HEK293 (cell line): ENCODE data around the gene BRF1.

ENCODE experiments used
- CTCF ChIA-PET: fragments of 350-600 bp; formaldehyde crosslinking; extraction: SDS; loops from one replicate; lab custom pipeline; 2021; ENCODE audit warnings: antibody characterized with exemption; lab: Yijun Ruan, JAX
- POLR2A ChIA-PET: fragments of 300-600 bp; formaldehyde crosslinking; extraction: SDS; loops from one replicate; lab custom pipeline; 2020; ENCODE audit warnings: antibody characterized with exemption, inconsistent platforms; lab: Yijun Ruan, JAX
- H3K27ac ChIP-seq: fragments of 200-500 bp; sonication (Bioruptor generic); 2 replicates; pipeline ENCODE4 v1.5.1; 2014; ENCODE audit warnings: low read depth, low read length, control low read depth, inconsistent platforms; ENCODE audit errors: extremely low read depth
- H3K36me3 ChIP-seq, 2 experiments: fragments of 200-500 bp in 1 of 2; sonication (Bioruptor generic) in 1 of 2; 1 replicate in 1 of 2; 2 replicates in 1 of 2; pipeline ENCODE4 v1.5.1; 2014 to 2017; ENCODE audit warnings: inconsistent platforms in 2 of 2, low read length in 2 of 2; ENCODE audit not compliant: control insufficient read depth in 2 of 2, insufficient read depth in 1 of 2
- H3K4me1 ChIP-seq: fragments of 200-500 bp; sonication (Bioruptor generic); 2 replicates; pipeline ENCODE4 v1.5.1; 2014; ENCODE audit warnings: mild to moderate bottlenecking, low read length, inconsistent platforms; ENCODE audit not compliant: control insufficient read depth, insufficient read depth
- H3K4me3 ChIP-seq: 2 replicates; pipeline ENCODE4 v1.5.1; 2011; ENCODE audit warnings: low read depth, mild to moderate bottlenecking, control low read depth, low read length, moderate library complexity
- H3K9me3 ChIP-seq: fragments of 200-500 bp; sonication (Bioruptor generic); 2 replicates; pipeline ENCODE4 v1.5.1; 2014; ENCODE audit warnings: low read depth, low read length, inconsistent platforms; ENCODE audit not compliant: control insufficient read depth, insufficient read depth
- EGR2 ChIP-seq: fragments of 450-650 bp; formaldehyde crosslinking; IDR thresholded peaks from 2 replicates; pipeline ENCODE4 v1.5.1; 2016; ENCODE audit warnings: low read depth, missing biosample characterization, missing genetic modification characterization
- GLI2 ChIP-seq: fragments of 450-650 bp; formaldehyde crosslinking; IDR thresholded peaks from 2 replicates; pipeline ENCODE4; 2017; ENCODE audit warnings: missing biosample characterization, missing genetic modification characterization, low read depth, borderline replicate concordance
- GLIS1 ChIP-seq: fragments of 450-650 bp; formaldehyde crosslinking; IDR thresholded peaks from 2 replicates; pipeline ENCODE4 v1.5.1; 2016; ENCODE audit warnings: missing biosample characterization, missing genetic modification characterization
- IKZF3 ChIP-seq: fragments of 450-650 bp; IDR thresholded peaks from 2 replicates; pipeline ENCODE4 v1.5.0; 2018; ENCODE audit warnings: missing biosample characterization, mild to moderate bottlenecking, missing genetic modification characterization, moderate library complexity
- KLF8 ChIP-seq: fragments of 450-650 bp; formaldehyde crosslinking; IDR thresholded peaks from 2 replicates; pipeline ENCODE4 v1.5.1; 2016; ENCODE audit warnings: missing biosample characterization, missing genetic modification characterization
- OSR2 ChIP-seq: fragments of 450-650 bp; formaldehyde crosslinking; IDR thresholded peaks from 2 replicates; pipeline ENCODE4 v1.5.1; 2016; ENCODE audit warnings: missing biosample characterization, missing genetic modification characterization
- RBAK ChIP-seq: fragments of 450-650 bp; formaldehyde crosslinking; IDR thresholded peaks from 2 replicates; pipeline ENCODE4 v1.5.1; 2016; ENCODE audit warnings: missing biosample characterization, missing genetic modification characterization
- SP2 ChIP-seq: fragments of 450-650 bp; formaldehyde crosslinking; IDR thresholded peaks from 2 replicates; pipeline ENCODE4 v1.5.1; 2016; ENCODE audit warnings: missing biosample characterization, missing genetic modification characterization
- TRIM28 ChIP-seq: IDR thresholded peaks from 2 replicates; pipeline ENCODE4 v1.6.1; 2011; ENCODE audit warnings: low read length, control low read depth, borderline replicate concordance
- ZBTB17 ChIP-seq: fragments of 450-650 bp; formaldehyde crosslinking; IDR thresholded peaks from 2 replicates; pipeline ENCODE4 v1.5.1; 2016; ENCODE audit warnings: missing biosample characterization, missing genetic modification characterization
- ZBTB20 ChIP-seq: fragments of 450-650 bp; formaldehyde crosslinking; IDR thresholded peaks from 2 replicates; pipeline ENCODE4 v1.5.1; 2016; ENCODE audit warnings: missing biosample characterization, missing genetic modification characterization
- ZBTB21 ChIP-seq: fragments of 450-650 bp; formaldehyde crosslinking; IDR thresholded peaks from 2 replicates; pipeline ENCODE4 v1.5.1; 2017; ENCODE audit warnings: missing biosample characterization, missing genetic modification characterization
- ZBTB8A ChIP-seq: fragments of 450-650 bp; formaldehyde crosslinking; IDR thresholded peaks from 2 replicates; pipeline ENCODE4 v1.5.1; 2016; ENCODE audit warnings: missing biosample characterization, missing genetic modification characterization
- ZFHX2 ChIP-seq: fragments of 450-650 bp; formaldehyde crosslinking; conservative IDR thresholded peaks from 2 replicates; pipeline ENCODE4 v1.5.1; 2016; ENCODE audit warnings: missing biosample characterization, missing genetic modification characterization
- ZNF112 ChIP-seq: fragments of 450-650 bp; formaldehyde crosslinking; IDR thresholded peaks from 2 replicates; pipeline ENCODE4 v1.5.0; 2017; ENCODE audit warnings: missing biosample characterization, missing genetic modification characterization
- ZNF132 ChIP-seq: fragments of 450-650 bp; formaldehyde crosslinking; IDR thresholded peaks from 2 replicates; pipeline ENCODE4 v1.5.1; 2017; ENCODE audit warnings: missing biosample characterization, missing genetic modification characterization, borderline replicate concordance
- ZNF311 ChIP-seq: fragments of 450-650 bp; formaldehyde crosslinking; IDR thresholded peaks from 2 replicates; pipeline ENCODE4 v1.5.1; 2017; ENCODE audit warnings: missing biosample characterization, missing genetic modification characterization, borderline replicate concordance
- ZNF473 ChIP-seq: fragments of 450-650 bp; formaldehyde crosslinking; IDR thresholded peaks from 2 replicates; pipeline ENCODE4 v1.5.1; 2017; ENCODE audit warnings: missing biosample characterization, missing genetic modification characterization
- ZNF585B ChIP-seq: fragments of 450-650 bp; formaldehyde crosslinking; IDR thresholded peaks from 2 replicates; pipeline ENCODE4 v1.5.1; 2016; ENCODE audit warnings: missing biosample characterization, missing genetic modification characterization
- ZNF629 ChIP-seq: fragments of 450-650 bp; formaldehyde crosslinking; IDR thresholded peaks from 2 replicates; pipeline ENCODE4 v1.5.1; 2017; ENCODE audit warnings: missing biosample characterization, missing genetic modification characterization
- ZNF76 ChIP-seq: fragments of 450-650 bp; formaldehyde crosslinking; IDR thresholded peaks from 2 replicates; pipeline ENCODE4; 2016; ENCODE audit warnings: low read depth, missing biosample characterization, missing genetic modification characterization, borderline replicate concordance
- ZNF776 ChIP-seq: fragments of 450-650 bp; formaldehyde crosslinking; IDR thresholded peaks from 2 replicates; pipeline ENCODE4 v1.5.0; 2017; ENCODE audit warnings: missing biosample characterization, missing genetic modification characterization, borderline replicate concordance
- TF ChIP-seq, protein P1 (sequence below): fragments of 450-650 bp; formaldehyde crosslinking; IDR thresholded peaks from 2 replicates; pipeline ENCODE4 v1.5.1; 2017; ENCODE audit warnings: missing biosample characterization, missing genetic modification characterization
- TF ChIP-seq, protein P2 (sequence below): sonication (generic); formaldehyde crosslinking; IDR thresholded peaks from 2 replicates; pipeline ENCODE4 v1.8.1; 2022; ENCODE audit warnings: mild to moderate bottlenecking, moderate library complexity, missing genetic modification reagents
- TF ChIP-seq, protein P3 (sequence below): fragments of 450-650 bp; formaldehyde crosslinking; IDR thresholded peaks from 2 replicates; pipeline ENCODE4 v1.5.1; 2016; ENCODE audit warnings: missing biosample characterization, missing genetic modification characterization
- TF ChIP-seq, protein P4 (sequence below): fragments of 450-650 bp; formaldehyde crosslinking; IDR thresholded peaks from 2 replicates; pipeline ENCODE4 v1.5.1; 2016; ENCODE audit warnings: missing biosample characterization, missing genetic modification characterization
- TF ChIP-seq, protein P5 (sequence below): fragments of 450-650 bp; formaldehyde crosslinking; IDR thresholded peaks from 2 replicates; pipeline ENCODE4 v1.5.1; 2016; ENCODE audit warnings: missing biosample characterization, missing genetic modification characterization
- TF ChIP-seq, protein P6 (sequence below): fragments of 450-650 bp; formaldehyde crosslinking; IDR thresholded peaks from 2 replicates; pipeline ENCODE4 v1.5.1; 2016; ENCODE audit warnings: missing biosample characterization, missing genetic modification characterization, low read depth

BRF1 gene

DNA sequence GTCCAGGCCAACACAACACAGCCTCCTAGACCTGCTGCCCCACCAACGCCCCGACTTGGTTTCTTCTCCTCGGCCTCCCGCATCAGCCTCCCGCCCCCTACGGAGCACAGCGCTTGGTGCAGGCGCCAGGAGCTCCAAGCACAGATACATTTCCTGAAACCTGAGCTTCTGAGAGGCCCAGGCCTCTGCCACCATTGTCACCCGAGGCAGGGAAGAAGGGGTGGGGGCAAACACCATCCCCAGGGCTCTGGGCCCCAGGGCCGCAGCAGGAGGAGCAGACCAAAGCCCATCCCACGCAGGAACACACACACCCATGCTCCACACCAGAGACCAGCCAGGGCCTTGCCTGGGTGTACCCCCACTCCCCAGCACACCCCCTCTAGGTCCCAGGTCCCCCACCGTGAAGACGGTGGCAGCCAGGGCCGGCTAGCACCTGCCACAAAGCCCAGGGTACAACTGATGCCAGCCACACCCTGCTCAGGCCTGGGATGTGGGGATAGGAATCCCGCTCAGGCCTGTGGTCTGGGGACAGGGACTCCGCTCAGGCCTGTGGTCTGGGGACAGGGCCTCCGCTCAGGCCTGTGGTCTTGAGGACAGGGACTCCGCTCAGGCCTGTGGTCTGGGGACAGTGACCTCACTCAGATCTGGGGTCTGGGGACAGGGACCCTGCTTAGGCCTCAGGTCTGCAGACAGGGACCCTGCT is 137.6 kb downstream of the BRF1 start (continued):
- TF ChIP-seq ZNF112 (tag by site-specific recombination) (no peak), TRIM28 (no peak), GLIS1 (peak; percentile 95), ZFHX2 (tag by site-specific recombination) (peak; percentile 50), SP2 (tag by site-specific recombination) (peak; percentile 27; the same call in 1 of the 2 replicates), ZNF132 (tag by site-specific recombination) (no peak), IKZF3 (peak; percentile 53; the same call in 1 of the 2 replicates), ZBTB8A (tag by site-specific recombination) (peak; percentile 25), ZBTB17 (peak; percentile 60), EGR2 (tag by site-specific recombination) (0 out of 2 replicates have a peak, but pooled peaks have one; percentile 10), OSR2 (peak; percentile 69), ZNF473 (tag by site-specific recombination) (no peak)
- TF ChIP-seq, protein P1, sequence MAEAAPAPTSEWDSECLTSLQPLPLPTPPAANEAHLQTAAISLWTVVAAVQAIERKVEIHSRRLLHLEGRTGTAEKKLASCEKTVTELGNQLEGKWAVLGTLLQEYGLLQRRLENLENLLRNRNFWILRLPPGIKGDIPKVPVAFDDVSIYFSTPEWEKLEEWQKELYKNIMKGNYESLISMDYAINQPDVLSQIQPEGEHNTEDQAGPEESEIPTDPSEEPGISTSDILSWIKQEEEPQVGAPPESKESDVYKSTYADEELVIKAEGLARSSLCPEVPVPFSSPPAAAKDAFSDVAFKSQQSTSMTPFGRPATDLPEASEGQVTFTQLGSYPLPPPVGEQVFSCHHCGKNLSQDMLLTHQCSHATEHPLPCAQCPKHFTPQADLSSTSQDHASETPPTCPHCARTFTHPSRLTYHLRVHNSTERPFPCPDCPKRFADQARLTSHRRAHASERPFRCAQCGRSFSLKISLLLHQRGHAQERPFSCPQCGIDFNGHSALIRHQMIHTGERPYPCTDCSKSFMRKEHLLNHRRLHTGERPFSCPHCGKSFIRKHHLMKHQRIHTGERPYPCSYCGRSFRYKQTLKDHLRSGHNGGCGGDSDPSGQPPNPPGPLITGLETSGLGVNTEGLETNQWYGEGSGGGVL (tag by site-specific recombination), result peak; percentile 44; the same call in 1 of the 2 replicates
- TF ChIP-seq, protein P2, sequence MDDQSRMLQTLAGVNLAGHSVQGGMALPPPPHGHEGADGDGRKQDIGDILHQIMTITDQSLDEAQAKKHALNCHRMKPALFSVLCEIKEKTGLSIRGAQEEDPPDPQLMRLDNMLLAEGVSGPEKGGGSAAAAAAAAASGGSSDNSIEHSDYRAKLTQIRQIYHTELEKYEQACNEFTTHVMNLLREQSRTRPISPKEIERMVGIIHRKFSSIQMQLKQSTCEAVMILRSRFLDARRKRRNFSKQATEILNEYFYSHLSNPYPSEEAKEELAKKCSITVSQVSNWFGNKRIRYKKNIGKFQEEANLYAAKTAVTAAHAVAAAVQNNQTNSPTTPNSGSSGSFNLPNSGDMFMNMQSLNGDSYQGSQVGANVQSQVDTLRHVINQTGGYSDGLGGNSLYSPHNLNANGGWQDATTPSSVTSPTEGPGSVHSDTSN (CRISPR knock-in tag), result no peak
- TF ChIP-seq, protein P3, sequence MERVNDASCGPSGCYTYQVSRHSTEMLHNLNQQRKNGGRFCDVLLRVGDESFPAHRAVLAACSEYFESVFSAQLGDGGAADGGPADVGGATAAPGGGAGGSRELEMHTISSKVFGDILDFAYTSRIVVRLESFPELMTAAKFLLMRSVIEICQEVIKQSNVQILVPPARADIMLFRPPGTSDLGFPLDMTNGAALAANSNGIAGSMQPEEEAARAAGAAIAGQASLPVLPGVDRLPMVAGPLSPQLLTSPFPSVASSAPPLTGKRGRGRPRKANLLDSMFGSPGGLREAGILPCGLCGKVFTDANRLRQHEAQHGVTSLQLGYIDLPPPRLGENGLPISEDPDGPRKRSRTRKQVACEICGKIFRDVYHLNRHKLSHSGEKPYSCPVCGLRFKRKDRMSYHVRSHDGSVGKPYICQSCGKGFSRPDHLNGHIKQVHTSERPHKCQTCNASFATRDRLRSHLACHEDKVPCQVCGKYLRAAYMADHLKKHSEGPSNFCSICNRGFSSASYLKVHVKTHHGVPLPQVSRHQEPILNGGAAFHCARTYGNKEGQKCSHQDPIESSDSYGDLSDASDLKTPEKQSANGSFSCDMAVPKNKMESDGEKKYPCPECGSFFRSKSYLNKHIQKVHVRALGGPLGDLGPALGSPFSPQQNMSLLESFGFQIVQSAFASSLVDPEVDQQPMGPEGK (tag by site-specific recombination), result peak; percentile 98

DNA sequence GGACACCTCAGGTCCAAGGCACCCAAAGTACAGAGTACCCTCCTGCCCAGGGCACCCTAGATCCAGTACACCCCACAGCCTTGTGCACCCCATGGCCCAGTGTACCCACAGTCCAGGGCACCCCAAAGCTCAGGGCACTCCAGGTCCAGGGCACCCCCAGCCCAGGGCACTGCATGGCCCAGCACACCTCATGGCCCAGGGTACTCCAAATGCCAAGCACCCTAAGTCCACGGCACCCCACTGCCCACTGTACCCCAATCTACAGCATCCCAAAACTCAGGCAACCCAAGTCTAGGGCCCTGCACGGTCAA is 138.2 kb downstream of the BRF1 start:
- Histone ChIP-seq H3K9me3 (no peaks in the 10 kb centered on the region), H3K36me3 (peaks cover 0 to 8% of the 10 kb centered on the region in 2 experiments; a peak in 1 of 3 replicates), H3K4me3 (no peak overlapping the region), H3K27ac (0 out of 2 replicates have a peak overlapping the region, but pooled peaks have one; percentile 11), H3K4me1 (peaks cover 5% of the 10 kb centered on the region; the same call in 1 of the 2 replicates)
- ChIA-PET POLR2A (no interaction called here), CTCF (no interaction called here)
- TF ChIP-seq ZNF629 (tag by site-specific recombination) (no peak), ZNF311 (tag by site-specific recombination) (no peak), KLF8 (tag by site-specific recombination) (no peak), ZNF776 (tag by site-specific recombination) (no peak), RBAK (tag by site-specific recombination) (no peak), ZNF585B (tag by site-specific recombination) (no peak), ZBTB20 (tag by site-specific recombination) (peak; percentile 26; the same call in 1 of the 2 replicates), ZNF76 (tag by site-specific recombination) (no peak), GLI2 (tag by site-specific recombination) (no peak), ZBTB21 (tag by site-specific recombination) (no peak)
- TF ChIP-seq, protein P4, sequence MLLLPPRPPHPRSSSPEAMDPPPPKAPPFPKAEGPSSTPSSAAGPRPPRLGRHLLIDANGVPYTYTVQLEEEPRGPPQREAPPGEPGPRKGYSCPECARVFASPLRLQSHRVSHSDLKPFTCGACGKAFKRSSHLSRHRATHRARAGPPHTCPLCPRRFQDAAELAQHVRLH (tag by site-specific recombination), result no peak
- TF ChIP-seq, protein P5, sequence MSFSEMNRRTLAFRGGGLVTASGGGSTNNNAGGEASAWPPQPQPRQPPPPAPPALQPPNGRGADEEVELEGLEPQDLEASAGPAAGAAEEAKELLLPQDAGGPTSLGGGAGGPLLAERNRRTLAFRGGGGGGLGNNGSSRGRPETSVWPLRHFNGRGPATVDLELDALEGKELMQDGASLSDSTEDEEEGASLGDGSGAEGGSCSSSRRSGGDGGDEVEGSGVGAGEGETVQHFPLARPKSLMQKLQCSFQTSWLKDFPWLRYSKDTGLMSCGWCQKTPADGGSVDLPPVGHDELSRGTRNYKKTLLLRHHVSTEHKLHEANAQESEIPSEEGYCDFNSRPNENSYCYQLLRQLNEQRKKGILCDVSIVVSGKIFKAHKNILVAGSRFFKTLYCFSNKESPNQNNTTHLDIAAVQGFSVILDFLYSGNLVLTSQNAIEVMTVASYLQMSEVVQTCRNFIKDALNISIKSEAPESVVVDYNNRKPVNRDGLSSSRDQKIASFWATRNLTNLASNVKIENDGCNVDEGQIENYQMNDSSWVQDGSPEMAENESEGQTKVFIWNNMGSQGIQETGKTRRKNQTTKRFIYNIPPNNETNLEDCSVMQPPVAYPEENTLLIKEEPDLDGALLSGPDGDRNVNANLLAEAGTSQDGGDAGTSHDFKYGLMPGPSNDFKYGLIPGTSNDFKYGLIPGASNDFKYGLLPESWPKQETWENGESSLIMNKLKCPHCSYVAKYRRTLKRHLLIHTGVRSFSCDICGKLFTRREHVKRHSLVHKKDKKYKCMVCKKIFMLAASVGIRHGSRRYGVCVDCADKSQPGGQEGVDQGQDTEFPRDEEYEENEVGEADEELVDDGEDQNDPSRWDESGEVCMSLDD (tag by site-specific recombination), result peak; percentile 98
- TF ChIP-seq, protein P6, sequence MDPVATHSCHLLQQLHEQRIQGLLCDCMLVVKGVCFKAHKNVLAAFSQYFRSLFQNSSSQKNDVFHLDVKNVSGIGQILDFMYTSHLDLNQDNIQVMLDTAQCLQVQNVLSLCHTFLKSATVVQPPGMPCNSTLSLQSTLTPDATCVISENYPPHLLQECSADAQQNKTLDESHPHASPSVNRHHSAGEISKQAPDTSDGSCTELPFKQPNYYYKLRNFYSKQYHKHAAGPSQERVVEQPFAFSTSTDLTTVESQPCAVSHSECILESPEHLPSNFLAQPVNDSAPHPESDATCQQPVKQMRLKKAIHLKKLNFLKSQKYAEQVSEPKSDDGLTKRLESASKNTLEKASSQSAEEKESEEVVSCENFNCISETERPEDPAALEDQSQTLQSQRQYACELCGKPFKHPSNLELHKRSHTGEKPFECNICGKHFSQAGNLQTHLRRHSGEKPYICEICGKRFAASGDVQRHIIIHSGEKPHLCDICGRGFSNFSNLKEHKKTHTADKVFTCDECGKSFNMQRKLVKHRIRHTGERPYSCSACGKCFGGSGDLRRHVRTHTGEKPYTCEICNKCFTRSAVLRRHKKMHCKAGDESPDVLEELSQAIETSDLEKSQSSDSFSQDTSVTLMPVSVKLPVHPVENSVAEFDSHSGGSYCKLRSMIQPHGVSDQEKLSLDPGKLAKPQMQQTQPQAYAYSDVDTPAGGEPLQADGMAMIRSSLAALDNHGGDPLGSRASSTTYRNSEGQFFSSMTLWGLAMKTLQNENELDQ (tag by site-specific recombination), result no peak
